ENCODE measurements around the gene ZNF155. TPM values are rescaled to one million over a fixed set of nuclear protein-coding genes. Genes with fewer than 3 reads are reported as not detected.

ZNF155 gene
- total RNA-seq, 1 donor from 2014 or later: 9.3 TPM

GRCh38 chr19:43957891-43958290, 26.1 kb upstream of the ZNF155 start:
- Mint-ChIP-seq H3K4me3 (ENCODE audit: unreplicated experiment) (no peak overlapping the region), H3K27ac (ENCODE audit: unreplicated experiment) (no peak overlapping the region), H3K36me3 (ENCODE audit: low read depth) (peaks cover 46% of the 10 kb centered on the region), H3K9me3 (ENCODE audit: low read depth) (peaks cover 59% of the 10 kb centered on the region), H3K4me1 (ENCODE audit: low read depth) (no peaks in the 10 kb centered on the region), H3K27me3 (ENCODE audit: low read depth) (no peaks in the 10 kb centered on the region)
- no peak for TF ChIP-seq CTCF (IDR thresholded peaks at IDR 0.05)
- no peak for DNase-seq (ENCODE audit: low spot score)

GRCh38 chr19:43960411-43960810, 23.6 kb upstream of the ZNF155 start:
- no peak overlapping the region for H3K4me3 Mint-ChIP-seq (ENCODE audit: unreplicated experiment)
- peaks cover 72% of the 10 kb centered on the region for H3K9me3 Mint-ChIP-seq (ENCODE audit: low read depth)
- no peak for TF ChIP-seq CTCF (IDR thresholded peaks at IDR 0.05)
- H3K36me3 Mint-ChIP-seq (ENCODE audit: low read depth): peaks cover 56% of the 10 kb centered on the region
- no peak for DNase-seq (ENCODE audit: low spot score)
- H3K4me1 Mint-ChIP-seq (ENCODE audit: low read depth): no peaks in the 10 kb centered on the region
- H3K27me3 Mint-ChIP-seq (ENCODE audit: low read depth): no peaks in the 10 kb centered on the region
- H3K27ac Mint-ChIP-seq (ENCODE audit: unreplicated experiment): no peak overlapping the region

GRCh38 chr19:43966079-43966694, 17.8 kb upstream of the ZNF155 start:
- Mint-ChIP-seq H3K27ac (ENCODE audit: unreplicated experiment) (no peak overlapping the region), H3K27me3 (ENCODE audit: low read depth) (no peaks in the 10 kb centered on the region), H3K9me3 (ENCODE audit: low read depth) (peaks cover 79% of the 10 kb centered on the region), H3K4me3 (ENCODE audit: unreplicated experiment) (no peak overlapping the region), H3K4me1 (ENCODE audit: low read depth) (no peaks in the 10 kb centered on the region), H3K36me3 (ENCODE audit: low read depth) (peaks cover 89% of the 10 kb centered on the region)
- no peak for TF ChIP-seq CTCF (IDR thresholded peaks at IDR 0.05)
- DNase-seq (ENCODE audit: low spot score): no peak

GRCh38 chr19:43976732-43977131, 7.3 kb upstream of the ZNF155 start:
- peaks cover 80% of the 10 kb centered on the region for H3K9me3 Mint-ChIP-seq (ENCODE audit: low read depth)
- H3K36me3 Mint-ChIP-seq (ENCODE audit: low read depth): peaks cover 44% of the 10 kb centered on the region
- H3K27ac Mint-ChIP-seq (ENCODE audit: unreplicated experiment): no peak overlapping the region
- no peak for DNase-seq (ENCODE audit: low spot score)
- H3K27me3 Mint-ChIP-seq (ENCODE audit: low read depth): no peaks in the 10 kb centered on the region
- no peak for TF ChIP-seq CTCF (IDR thresholded peaks at IDR 0.05)
- H3K4me1 Mint-ChIP-seq (ENCODE audit: low read depth): no peaks in the 10 kb centered on the region
- no peak overlapping the region for H3K4me3 Mint-ChIP-seq (ENCODE audit: unreplicated experiment)

DNA sequence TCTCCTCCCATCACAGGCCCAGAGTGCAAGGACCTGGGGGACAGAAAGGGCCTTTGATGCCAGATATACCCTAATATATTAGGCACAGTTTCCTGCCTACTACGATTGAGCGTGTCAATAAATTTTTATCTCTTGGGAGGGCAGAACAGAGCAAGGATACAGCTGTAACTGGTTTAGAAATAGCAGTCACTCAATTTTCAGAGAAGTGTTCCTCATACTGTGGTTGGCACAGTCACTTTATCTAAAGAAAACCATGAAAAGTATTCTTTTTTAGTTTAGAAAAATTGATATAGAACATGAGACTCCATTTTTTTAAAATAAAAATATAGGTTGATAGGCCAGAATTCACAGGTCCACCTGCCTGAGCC, 460 bp upstream of the ZNF155 start:
- no peak for DNase-seq (ENCODE audit: low spot score)
- Mint-ChIP-seq H3K4me1 (ENCODE audit: low read depth) (peaks cover 13% of the 10 kb centered on the region), H3K27me3 (ENCODE audit: low read depth) (no peaks in the 10 kb centered on the region), H3K4me3 (ENCODE audit: unreplicated experiment) (peak overlapping the region; percentile 99), H3K9me3 (ENCODE audit: low read depth) (peaks cover 28% of the 10 kb centered on the region), H3K27ac (ENCODE audit: unreplicated experiment) (peak overlapping the region; percentile 99), H3K36me3 (ENCODE audit: low read depth) (peaks cover 9% of the 10 kb centered on the region)
- TF ChIP-seq CTCF (IDR thresholded peaks at IDR 0.05): no peak

Measured in chondrocyte (in vitro differentiated cells).